ENCODE measurements around the gene INMT. TPM values are rescaled to one million over a fixed set of nuclear protein-coding genes. Genes with fewer than 3 reads are reported as not detected.

INMT gene
- total and polyA plus RNA-seq, 8 donors, result 8.9 to 164 (median 21.6) TPM

DNA sequence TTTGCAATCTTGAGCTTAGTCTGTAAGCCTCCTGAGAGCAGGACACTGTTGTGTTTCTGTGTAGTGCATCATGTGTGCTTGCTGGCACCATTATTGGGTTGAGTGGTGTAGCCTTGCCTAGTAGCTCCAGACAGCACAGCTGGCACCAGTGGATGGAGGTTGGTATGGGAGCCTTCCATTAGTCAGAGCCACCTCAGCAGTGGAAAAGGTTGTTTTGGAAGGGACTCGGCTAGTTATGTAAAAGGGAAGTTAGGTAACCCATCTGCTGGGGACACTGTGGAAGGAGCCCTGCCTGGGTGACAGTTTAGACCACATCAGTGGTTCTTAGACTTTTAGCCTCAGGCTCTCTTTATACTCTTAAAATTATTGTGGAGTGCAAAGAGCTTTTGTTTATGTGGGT is 35.6 kb downstream of the INMT start:
- ATAC-seq, result no peak
- peaks cover 0 to 29% of the 10 kb centered on the region in 2 donors for H3K36me3 ChIP-seq
- no peak overlapping the region for H3K4me3 ChIP-seq
- no peak overlapping the region for H3K27ac ChIP-seq
- intact Hi-C loops (cut with DNase I), result no loop called here
- TF ChIP-seq, protein P1, sequence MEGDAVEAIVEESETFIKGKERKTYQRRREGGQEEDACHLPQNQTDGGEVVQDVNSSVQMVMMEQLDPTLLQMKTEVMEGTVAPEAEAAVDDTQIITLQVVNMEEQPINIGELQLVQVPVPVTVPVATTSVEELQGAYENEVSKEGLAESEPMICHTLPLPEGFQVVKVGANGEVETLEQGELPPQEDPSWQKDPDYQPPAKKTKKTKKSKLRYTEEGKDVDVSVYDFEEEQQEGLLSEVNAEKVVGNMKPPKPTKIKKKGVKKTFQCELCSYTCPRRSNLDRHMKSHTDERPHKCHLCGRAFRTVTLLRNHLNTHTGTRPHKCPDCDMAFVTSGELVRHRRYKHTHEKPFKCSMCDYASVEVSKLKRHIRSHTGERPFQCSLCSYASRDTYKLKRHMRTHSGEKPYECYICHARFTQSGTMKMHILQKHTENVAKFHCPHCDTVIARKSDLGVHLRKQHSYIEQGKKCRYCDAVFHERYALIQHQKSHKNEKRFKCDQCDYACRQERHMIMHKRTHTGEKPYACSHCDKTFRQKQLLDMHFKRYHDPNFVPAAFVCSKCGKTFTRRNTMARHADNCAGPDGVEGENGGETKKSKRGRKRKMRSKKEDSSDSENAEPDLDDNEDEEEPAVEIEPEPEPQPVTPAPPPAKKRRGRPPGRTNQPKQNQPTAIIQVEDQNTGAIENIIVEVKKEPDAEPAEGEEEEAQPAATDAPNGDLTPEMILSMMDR (IDR thresholded peaks at IDR 0.05), result no peak
- no peaks in the 10 kb centered on the region for H3K9me3 ChIP-seq
- H3K27me3 ChIP-seq, result no peaks in the 10 kb centered on the region
- peaks cover 0 to 17% of the 10 kb centered on the region in 2 donors for H3K4me1 ChIP-seq
- no peak for DNase-seq

DNA sequence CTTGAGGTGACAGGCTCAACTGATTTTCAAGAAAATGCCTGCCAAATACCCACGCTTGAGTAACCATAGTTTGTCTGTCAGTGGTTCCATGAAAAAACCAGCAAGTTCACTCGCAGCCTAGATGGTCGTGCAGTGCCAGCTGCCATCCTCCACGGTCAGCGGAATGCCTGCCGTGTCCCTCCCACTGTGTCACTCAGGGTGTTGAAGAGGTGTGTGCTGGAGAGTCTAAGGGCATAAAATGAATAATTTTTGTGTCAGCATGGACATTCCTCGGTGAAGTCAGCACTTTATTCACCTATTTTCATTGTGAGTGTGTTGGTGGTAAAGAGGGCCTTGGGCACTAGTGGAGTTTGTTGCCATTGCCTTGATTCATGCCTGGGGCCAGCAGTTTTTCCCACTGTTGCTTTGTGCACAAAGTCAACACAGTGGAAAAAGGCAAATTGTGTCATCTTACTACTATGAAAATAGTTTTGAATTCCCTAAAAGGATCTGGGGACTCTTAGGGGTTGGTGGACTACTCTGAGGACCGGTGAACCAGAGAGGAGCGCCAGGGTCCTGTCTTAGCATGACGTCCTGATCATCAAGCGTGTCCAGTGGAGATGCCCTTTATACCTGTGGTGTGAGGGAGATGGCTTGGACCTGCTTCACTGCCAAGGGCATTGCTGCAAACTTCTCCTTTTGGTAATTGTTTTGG is 36.9 kb downstream of the INMT start:
- ATAC-seq (no peak), DNase-seq (no peak)
- Histone ChIP-seq H3K27ac (peak overlapping the region in 1 of 2 donors; percentile 13), H3K9me3 (no peaks in the 10 kb centered on the region), H3K27me3 (no peaks in the 10 kb centered on the region), H3K36me3 (peaks cover 0 to 28% of the 10 kb centered on the region in 2 donors), H3K4me3 (no peak overlapping the region), H3K4me1 (peaks cover 0 to 17% of the 10 kb centered on the region in 2 donors)
- TF ChIP-seq, protein P1 (IDR thresholded peaks at IDR 0.05), result no peak
- intact Hi-C loops (cut with DNase I), result no loop called here

- Histone ChIP-seq H3K9me3 (no peaks in the 10 kb centered on the region), H3K36me3 (peaks cover 0 to 32% of the 10 kb centered on the region in 2 donors), H3K4me3 (no peak overlapping the region), H3K27ac (peak overlapping the region in 1 of 2 donors; percentile 13), H3K27me3 (no peaks in the 10 kb centered on the region), H3K4me1 (peaks cover 0 to 17% of the 10 kb centered on the region in 2 donors)
- DNase-seq (no peak), ATAC-seq (peak; percentile 87)
- TF ChIP-seq, protein P1 (IDR thresholded peaks at IDR 0.05), result no peak
- intact Hi-C loops (cut with DNase I), result no loop called here
These were observed 37.4 kb downstream of the INMT start for GRCh38 chr7:30789334-30789711.

DNA sequence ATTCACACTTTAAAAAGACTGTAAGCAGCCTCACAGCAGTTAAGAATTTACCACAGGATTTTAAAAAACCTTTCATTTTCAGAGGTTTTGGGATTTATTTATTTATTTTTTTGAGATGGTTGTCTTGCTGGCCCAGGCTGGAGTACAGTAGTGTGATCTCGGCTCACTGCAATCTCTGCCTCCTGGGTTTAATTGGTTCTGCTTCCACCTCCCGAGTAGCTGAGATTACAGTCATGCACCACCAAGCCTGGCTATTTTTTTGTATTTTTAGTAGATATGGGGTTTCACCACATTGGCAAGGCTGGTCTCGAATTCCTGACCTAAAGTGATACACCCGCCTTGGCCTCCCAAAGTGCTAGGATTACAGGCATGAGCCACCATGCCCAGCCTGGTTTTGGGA is 38.4 kb downstream of the INMT start:
- ATAC-seq (no peak), DNase-seq (no peak)
- Histone ChIP-seq H3K9me3 (no peaks in the 10 kb centered on the region), H3K4me1 (peaks cover under 1 to 17% of the 10 kb centered on the region in 2 donors), H3K36me3 (peaks cover 0 to 27% of the 10 kb centered on the region in 2 donors), H3K27ac (no peak overlapping the region), H3K4me3 (no peak overlapping the region), H3K27me3 (no peaks in the 10 kb centered on the region)
- intact Hi-C loops (cut with DNase I), result no loop called here
- TF ChIP-seq, protein P1 (IDR thresholded peaks at IDR 0.05), result no peak

DNA sequence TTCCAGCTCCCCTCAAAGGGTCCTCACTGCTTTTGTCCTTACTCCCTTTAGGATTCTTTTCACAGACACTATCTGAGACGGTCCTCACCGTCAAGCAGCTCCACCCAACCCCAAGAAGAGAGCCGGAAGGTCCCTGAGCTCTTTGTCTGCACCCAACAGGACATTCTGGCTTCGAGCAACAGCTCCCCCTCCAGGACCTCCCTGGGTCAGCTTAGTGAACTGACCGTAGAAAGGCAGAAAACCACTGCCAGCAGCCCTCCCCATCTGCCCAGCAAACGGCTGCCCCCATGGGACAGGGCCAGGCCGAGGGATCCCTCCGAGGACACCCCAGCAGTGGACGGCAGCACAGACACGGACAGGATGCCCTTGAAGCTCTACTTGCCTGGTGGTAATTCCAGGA is 39.2 kb downstream of the INMT start:
- no peak overlapping the region for H3K27ac ChIP-seq
- no peak overlapping the region for H3K4me3 ChIP-seq
- DNase-seq (no peak), ATAC-seq (no peak)
- peaks cover 0 to 23% of the 10 kb centered on the region in 2 donors for H3K36me3 ChIP-seq
- H3K9me3 ChIP-seq, result no peaks in the 10 kb centered on the region
- H3K4me1 ChIP-seq, result peaks cover 5 to 21% of the 10 kb centered on the region in 2 donors
- intact Hi-C loops (cut with DNase I), result no loop called here
- no peaks in the 10 kb centered on the region for H3K27me3 ChIP-seq
- TF ChIP-seq, protein P1 (IDR thresholded peaks at IDR 0.05), result no peak

All from left lung (tissue), 10 donors.